H9 (cell line): ENCODE data around the gene KIAA1210. TPM values are rescaled to one million over a fixed set of nuclear protein-coding genes. Genes with fewer than 3 reads are reported as not detected.

Experiments used
- DNase-seq: peaks from one replicate; pipeline ENCODE4 v3.0.0-alpha.2; 2017
- H2AFZ ChIP-seq: one replicate; pipeline ENCODE4 v1.6.1; 2013; ENCODE audit warnings: mild to moderate bottlenecking, low read length, control low read depth, moderate library complexity
- H2AK5ac ChIP-seq: 2 replicates; pipeline ENCODE4 v1.6.1; 2013; ENCODE audit warnings: low read length, control low read depth, mixed read lengths; ENCODE audit not compliant: insufficient read length
- H2BK120ac ChIP-seq: one replicate; pipeline ENCODE4 v1.6.1; 2013; ENCODE audit warnings: low read depth, mild to moderate bottlenecking, low read length, control low read depth, inconsistent platforms; ENCODE audit not compliant: poor library complexity, severe bottlenecking
- H2BK12ac ChIP-seq: 2 replicates; pipeline ENCODE4 v1.6.1; 2013; ENCODE audit warnings: low read length, control low read depth, mixed read lengths, low read depth; ENCODE audit not compliant: insufficient read length
- H2BK15ac ChIP-seq: 2 replicates; pipeline ENCODE4 v1.6.1; 2013; ENCODE audit warnings: low read depth, low read length, control low read depth
- H2BK20ac ChIP-seq: one replicate; pipeline ENCODE4 v1.6.1; 2013; ENCODE audit warnings: low read depth, mild to moderate bottlenecking, low read length, control low read depth, inconsistent platforms; ENCODE audit not compliant: poor library complexity, severe bottlenecking
- H2BK5ac ChIP-seq: 2 replicates; pipeline ENCODE4 v1.6.1; 2013; ENCODE audit warnings: low read length, control low read depth, mixed read lengths; ENCODE audit not compliant: insufficient read length
- H3K14ac ChIP-seq: 2 replicates; pipeline ENCODE4 v1.6.1; 2013; ENCODE audit warnings: low read length, control low read depth; ENCODE audit not compliant: insufficient read depth
- H3K18ac ChIP-seq: 2 replicates; pipeline ENCODE4 v1.6.1; 2013; ENCODE audit warnings: low read depth, mild to moderate bottlenecking, mixed read lengths, low read length, control low read depth; ENCODE audit not compliant: insufficient read length
- H3K23ac ChIP-seq: 2 replicates; pipeline ENCODE4 v1.6.1; 2013; ENCODE audit warnings: low read length, control low read depth, mixed read lengths, low read depth; ENCODE audit not compliant: insufficient read length
- H3K23me2 ChIP-seq: 2 replicates; pipeline ENCODE4 v1.6.1; 2013; ENCODE audit warnings: low read depth, mild to moderate bottlenecking, mixed read lengths, low read length, control low read depth; ENCODE audit not compliant: insufficient read length, poor library complexity, severe bottlenecking
- H3K27ac ChIP-seq: 2 replicates; pipeline ENCODE4 v1.5.1; 2013; ENCODE audit warnings: low read length, control low read depth, mixed read lengths, low read depth; ENCODE audit not compliant: insufficient read length
- H3K27me3 ChIP-seq: 2 replicates; pipeline ENCODE4 v1.6.1; 2013; ENCODE audit warnings: low read length, control low read depth, inconsistent platforms; ENCODE audit not compliant: insufficient read depth
- H3K4ac ChIP-seq: 2 replicates; pipeline ENCODE4 v1.6.1; 2013; ENCODE audit warnings: low read depth, mild to moderate bottlenecking, control low read depth, inconsistent platforms, low read length, moderate library complexity
- H3K4me1 ChIP-seq: 2 replicates; pipeline ENCODE4 v1.6.1; 2013; ENCODE audit warnings: low read length, control low read depth, inconsistent platforms; ENCODE audit not compliant: insufficient read depth
- H3K4me2 ChIP-seq: 2 replicates; pipeline ENCODE4 v1.6.1; 2013; ENCODE audit warnings: low read length, control low read depth, mixed read lengths; ENCODE audit not compliant: insufficient read length, insufficient read depth
- H3K56ac ChIP-seq: 2 replicates; pipeline ENCODE4 v1.6.1; 2013; ENCODE audit warnings: low read depth, mild to moderate bottlenecking, mixed read lengths, low read length, control low read depth; ENCODE audit not compliant: insufficient read length
- H3K79me1 ChIP-seq: 2 replicates; pipeline ENCODE4 v1.6.1; 2013; ENCODE audit warnings: low read depth, mild to moderate bottlenecking, moderate library complexity, low read length, control low read depth, inconsistent platforms; ENCODE audit not compliant: insufficient read depth, poor library complexity, severe bottlenecking
- H3K79me2 ChIP-seq: 2 replicates; pipeline ENCODE4 v1.6.1; 2013; ENCODE audit warnings: low read length, control low read depth, inconsistent platforms; ENCODE audit not compliant: insufficient read depth
- H3K9ac ChIP-seq: 2 replicates; pipeline ENCODE4 v1.6.1; 2013; ENCODE audit warnings: low read length, control low read depth, mixed read lengths; ENCODE audit not compliant: insufficient read length; ENCODE audit errors: extremely low read depth
- H3K9me3 ChIP-seq: one replicate; pipeline ENCODE4 v1.6.1; 2013; ENCODE audit warnings: low read depth, low read length, inconsistent platforms; ENCODE audit not compliant: control insufficient read depth
- H3T11ph ChIP-seq: one replicate; pipeline ENCODE4 v1.6.1; 2013; ENCODE audit warnings: mild to moderate bottlenecking, low read length, control low read depth, inconsistent platforms
- H4K20me1 ChIP-seq: one replicate; pipeline ENCODE4 v1.6.1; 2013; ENCODE audit not compliant: control insufficient read depth, insufficient read length, insufficient read depth
- H4K5ac ChIP-seq: 2 replicates; pipeline ENCODE4 v1.6.1; 2013; ENCODE audit warnings: low read depth, mild to moderate bottlenecking, mixed read lengths, low read length, control low read depth; ENCODE audit not compliant: insufficient read length
- H4K8ac ChIP-seq: replicated peaks from 2 replicates; pipeline ENCODE4 v1.6.1; 2013; ENCODE audit warnings: low read length, control low read depth, mixed read lengths, low read depth; ENCODE audit not compliant: insufficient read length
- H4K91ac ChIP-seq: 2 replicates; pipeline ENCODE4 v1.6.1; 2013; ENCODE audit warnings: low read depth, mild to moderate bottlenecking, moderate library complexity, mixed read lengths, low read length, control low read depth; ENCODE audit not compliant: insufficient read length
- H3K27ac Mint-ChIP-seq, 3 experiments: 2 replicates in 2 of 3; 3 replicates in 1 of 3; pipeline ENCODE4 v1.8.0; 2020 to 2021; ENCODE audit warnings: mixed read lengths in 3 of 3, mild to moderate bottlenecking in 1 of 3, moderate library complexity in 1 of 3
- H3K27me3 Mint-ChIP-seq: 2 replicates; pipeline ENCODE4 v1.8.0; 2021; ENCODE audit warnings: low read depth, mild to moderate bottlenecking, moderate library complexity, mixed read lengths
- H3K36me3 Mint-ChIP-seq, 3 experiments: 2 replicates in 2 of 3; 3 replicates in 1 of 3; pipeline ENCODE4 v1.8.0; 2020 to 2021; ENCODE audit warnings: low read depth in 3 of 3, mixed read lengths in 3 of 3; ENCODE audit not compliant: insufficient read depth in 1 of 3
- H3K4me1 Mint-ChIP-seq, 2 experiments: 2 replicates each; pipeline ENCODE4 v1.8.0; 2020; ENCODE audit warnings: mixed read lengths in 2 of 2
- H3K4me3 Mint-ChIP-seq, 2 experiments: 2 replicates in 1 of 2; 3 replicates in 1 of 2; pipeline ENCODE4 v1.8.0; 2020 to 2021; ENCODE audit warnings: mild to moderate bottlenecking in 2 of 2, mixed read lengths in 2 of 2, moderate library complexity in 1 of 2
- H3K9me3 Mint-ChIP-seq, 2 experiments: 2 replicates in 1 of 2; 3 replicates in 1 of 2; pipeline ENCODE4 v1.8.0; 2020; ENCODE audit warnings: mild to moderate bottlenecking in 2 of 2, mixed read lengths in 2 of 2, moderate library complexity in 1 of 2
- CTCF ChIP-seq: fragments of 200-600 bp; sonication (generic); conservative IDR thresholded peaks from 3 replicates; pipeline ENCODE4 v1.8.0; 2021; ENCODE audit warnings: antibody characterized with exemption, mild to moderate bottlenecking
- WGBS: extraction: QIAGEN DNeasy Blood & Tissue Kit; methylation state at CpG from one replicate; pipeline ENCODE4 v1.1.7; 2013; ENCODE audit warnings: missing lambda C conversion rate, low lambda C conversion rate, mixed read lengths; ENCODE audit not compliant: insufficient read length; ENCODE audit errors: extremely low coverage; 5-methylcytosine and 5-hydroxymethylcytosine counted together
- total RNA-seq: library from RNA; stranded (reverse); gene quantifications from 2 replicates; pipeline ENCODE4 v1.2.1, GENCODE V29; 2021

The KIAA1210 gene
- total RNA-seq, 1 experiment from 2014 or later = not detected

GRCh38 chrX:119063428-119063827 is 64.2 kb downstream of the KIAA1210 start:
- H3K23me2 ChIP-seq = no peaks in the 10 kb centered on the region
- H3K79me1 ChIP-seq = no peaks in the 10 kb centered on the region
- no peak overlapping the region for H2BK12ac ChIP-seq
- no peaks in the 10 kb centered on the region for H3K79me2 ChIP-seq
- H2BK15ac ChIP-seq = no peak overlapping the region
- Mint-ChIP-seq H3K4me1 (peaks cover 6 to 7% of the 10 kb centered on the region in 2 experiments), H3K36me3 (peaks cover 0 to 2% (median 0%) of the 10 kb centered on the region in 3 experiments; a peak in 1 of 7 replicates), H3K4me3 (no peak overlapping the region), H3K9me3 (peaks cover 33 to 50% of the 10 kb centered on the region in 2 experiments), H3K27ac (no peak overlapping the region), H3K27me3 (no peaks in the 10 kb centered on the region; the same call in 1 of the 2 replicates)
- H3T11ph ChIP-seq = no peak overlapping the region
- no peak overlapping the region for H2BK120ac ChIP-seq
- H3K56ac ChIP-seq = no peak overlapping the region
- WGBS = no CpG with 5 or more reads among the region's 7 CpGs
- H3K18ac ChIP-seq = no peak overlapping the region
- no peak overlapping the region for H2BK20ac ChIP-seq
- H2BK5ac ChIP-seq = no peak overlapping the region
- no peak overlapping the region for H4K91ac ChIP-seq
- H2AK5ac ChIP-seq = no peak overlapping the region
- H2AFZ ChIP-seq = no peak overlapping the region
- H3K9ac ChIP-seq = no peak overlapping the region
- DNase-seq = no peak
- no peak overlapping the region for H4K8ac ChIP-seq
- no peaks in the 10 kb centered on the region for H3K4me1 ChIP-seq
- H3K4ac ChIP-seq = no peak overlapping the region
- H3K23ac ChIP-seq = no peak overlapping the region
- no peak overlapping the region for H3K27ac ChIP-seq
- H3K9me3 ChIP-seq = peaks cover 17% of the 10 kb centered on the region
- H3K27me3 ChIP-seq = no peaks in the 10 kb centered on the region
- no peak for TF ChIP-seq CTCF
- H3K14ac ChIP-seq = no peak overlapping the region
- no peaks in the 10 kb centered on the region for H4K20me1 ChIP-seq
- H4K5ac ChIP-seq = no peak overlapping the region
- no peak overlapping the region for H3K4me2 ChIP-seq
